Testis (tissue), 3 donors: Measurements from ENCODE around the gene PREB. TPM values are rescaled to one million over a fixed set of nuclear protein-coding genes. Genes with fewer than 3 reads are reported as not detected.

Source experiments
- DNase-seq: peaks from one replicate; pipeline ENCODE4 v3.0.0-alpha.2; 2019
- H3K27ac ChIP-seq, 2 donors: fragments of 200-600 bp; sonication (generic); one replicate each; pipeline ENCODE4 v1.5.1; 2019
- H3K27me3 ChIP-seq: fragments of 200-600 bp; sonication (generic); one replicate; pipeline ENCODE4 v1.5.1; 2019
- H3K36me3 ChIP-seq: fragments of 200-600 bp; sonication (generic); one replicate; pipeline ENCODE4 v1.5.1; 2017; ENCODE audit warnings: low read depth; ENCODE audit errors: missing control alignments
- H3K4me1 ChIP-seq: fragments of 200-600 bp; sonication (generic); one replicate; pipeline ENCODE4 v1.5.1; 2019
- H3K4me3 ChIP-seq, 2 donors: fragments of 200-600 bp; sonication (generic); one replicate each; pipeline ENCODE4 v1.5.1; 2017 to 2019
- H3K9me3 ChIP-seq: fragments of 200-600 bp; sonication (generic); one replicate; pipeline ENCODE4 v1.5.1; 2017
- CTCF ChIP-seq, 3 experiments: fragments of 450-650 bp in 2 of 3; fragments of 200-600 bp in 1 of 3; sonication (generic) in 1 of 3; IDR thresholded peaks; one replicate each; pipeline ENCODE4 v1.5.1; 2016 to 2019; ENCODE audit warnings: antibody characterized with exemption in 3 of 3, mild to moderate bottlenecking in 2 of 3, moderate library complexity in 1 of 3
- POLR2A ChIP-seq: fragments of 450-650 bp; IDR thresholded peaks from one replicate; pipeline ENCODE4 v1.6.1; 2017; ENCODE audit warnings: antibody characterized with exemption, mild to moderate bottlenecking, moderate library complexity
- WGBS, 2 donors: methylation state at CpG; one replicate each; pipeline ENCODE4 v1.1.5; 2018; 5-methylcytosine and 5-hydroxymethylcytosine counted together
- intact Hi-C: fragments of 100-400 bp; cut with DNase I; formaldehyde crosslinking; loops from one replicate; pipeline ENCODE4 v1.15.1; 2023; ENCODE audit warnings: low total_unique reads
- polyA plus RNA-seq: library from polyadenylated mRNA; stranded (reverse); fragments of 350-450 nt; fragmentation: Illumina TruSeq; extraction: RNeasy Lipid Tissue Mini Kit (QIAGEN cat#74804); gene quantifications from one replicate; pipeline ENCODE4 v1.2.3, GENCODE V29; 2014; ENCODE audit warnings: low read depth, low replicate concordance; ENCODE audit not compliant: insufficient read depth
- total RNA-seq, 2 donors: library from RNA; depleted of rRNA; stranded (reverse); fragments of >200 nt; gene quantifications; one replicate each; pipeline ENCODE4 v1.2.3, GENCODE V29; 2016

PREB gene
- total and polyA plus RNA-seq, 3 donors from 2014 or later: 62.4 to 84.0 (median 82.0) TPM

- TF ChIP-seq POLR2A: no peak
- TF ChIP-seq CTCF (IDR thresholded peaks at IDR 0.05): no peak
- Histone ChIP-seq H3K27me3 (no peaks in the 10 kb centered on the region), H3K4me3 (no peak overlapping the region), H3K9me3 (no peaks in the 10 kb centered on the region), H3K4me1 (peaks cover 6% of the 10 kb centered on the region), H3K36me3 (no peaks in the 10 kb centered on the region), H3K27ac (no peak overlapping the region)
- no peak for DNase-seq
- intact Hi-C loops: loop anchor here (10.0 kb wide), 1 partner anchor 131 kb away; the partner anchor contains the start of genes ATRAID, CAD and SLC5A6
- WGBS, 2 donors: 78 to 82% methylated on average over 14 to 20 of the region's 20 CpGs
These were observed 50.8 kb downstream of the PREB start for GRCh38 chr2:27083410-27084296.

GRCh38 chr2:27082773-27083409 is 51.5 kb downstream of the PREB start:
- Histone ChIP-seq H3K36me3 (no peaks in the 10 kb centered on the region), H3K27me3 (no peaks in the 10 kb centered on the region), H3K4me1 (peaks cover 10% of the 10 kb centered on the region), H3K27ac (no peak overlapping the region), H3K4me3 (no peak overlapping the region), H3K9me3 (no peaks in the 10 kb centered on the region)
- intact Hi-C loops: loop anchor here (10.0 kb wide), 1 partner anchor 132 kb away; the partner anchor contains the start of genes ATRAID, CAD and SLC5A6
- 81 to 91% methylated on average over 11 to 23 of the region's 27 CpGs for WGBS, 2 donors
- TF ChIP-seq CTCF (IDR thresholded peaks at IDR 0.05): no peak
- no peak for TF ChIP-seq POLR2A
- no peak for DNase-seq

DNA sequence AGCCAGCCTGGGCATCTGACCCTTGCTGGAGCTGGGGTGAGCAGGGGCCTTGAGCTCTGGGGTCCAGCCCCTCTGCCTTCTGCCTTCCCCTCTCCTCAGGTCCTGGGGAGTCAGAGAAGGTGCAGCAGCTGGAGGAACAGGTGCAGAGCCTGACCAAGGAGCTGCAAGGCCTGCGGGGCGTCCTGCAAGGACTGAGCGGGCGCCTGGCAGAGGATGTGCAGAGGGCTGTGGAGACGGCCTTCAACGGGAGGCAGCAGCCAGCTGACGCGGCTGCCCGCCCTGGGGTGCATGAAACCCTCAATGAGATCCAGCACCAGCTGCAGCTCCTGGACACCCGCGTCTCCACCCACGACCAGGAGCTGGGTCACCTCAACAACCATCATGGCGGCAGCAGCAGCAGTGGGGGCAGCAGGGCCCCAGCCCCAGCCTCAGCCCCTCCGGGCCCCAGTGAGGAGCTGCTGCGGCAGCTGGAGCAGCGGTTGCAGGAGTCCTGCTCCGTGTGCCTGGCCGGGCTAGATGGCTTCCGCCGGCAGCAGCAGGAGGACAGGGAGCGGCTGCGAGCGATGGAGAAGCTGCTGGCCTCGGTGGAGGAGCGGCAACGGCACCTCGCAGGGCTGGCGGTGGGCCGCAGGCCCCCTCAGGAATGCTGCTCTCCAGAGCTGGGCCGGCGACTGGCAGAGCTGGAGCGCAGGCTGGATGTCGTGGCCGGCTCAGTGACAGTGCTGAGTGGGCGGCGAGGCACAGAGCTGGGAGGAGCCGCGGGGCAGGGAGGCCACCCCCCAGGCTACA is 52.3 kb downstream of the PREB start:
- intact Hi-C loops: loop anchor here (10.0 kb wide), 1 partner anchor 133 kb away; the partner anchor contains the start of genes ATRAID, CAD and SLC5A6
- Histone ChIP-seq H3K36me3 (no peaks in the 10 kb centered on the region), H3K4me3 (no peak overlapping the region), H3K9me3 (no peaks in the 10 kb centered on the region), H3K4me1 (peaks cover 13% of the 10 kb centered on the region), H3K27me3 (no peaks in the 10 kb centered on the region), H3K27ac (peak overlapping the region in 1 of 2 donors; percentile 37)
- DNase-seq: no peak
- 82 to 85% methylated on average over 11 to 38 of the region's 38 CpGs for WGBS, 2 donors
- no peak for TF ChIP-seq POLR2A
- no peak for TF ChIP-seq CTCF (IDR thresholded peaks at IDR 0.05)

Other genes with a start within 250 kb of the PREB start
- 10 to 100 TPM; 31.4 to 49.8 TPM for gene MAPRE3, start 164.0 kb downstream of the PREB start, total RNA-seq
- gene MAPRE3, start 164.0 kb downstream of the PREB start, polyA plus RNA-seq: 112 TPM
- 10 to 100 TPM; 64.8 to 73.9 TPM for gene TMEM214, start 101.7 kb downstream of the PREB start, total RNA-seq
- 81.9 TPM for gene TMEM214, start 101.7 kb downstream of the PREB start, polyA plus RNA-seq
- 100 to 1,000 TPM; 227 to 294 TPM for gene AGBL5, start 83.0 kb downstream of the PREB start, total RNA-seq
- 784 TPM for gene AGBL5, start 83.0 kb downstream of the PREB start, polyA plus RNA-seq
- gene OST4, start 63.0 kb downstream of the PREB start, total RNA-seq: 100 to 1,000 TPM; 220 to 262 TPM
- gene OST4, start 63.0 kb downstream of the PREB start, polyA plus RNA-seq: 297 TPM
- gene EMILIN1, start 56.0 kb downstream of the PREB start, total RNA-seq: 10 to 100 TPM; 29.2 to 50.7 TPM
- gene EMILIN1, start 56.0 kb downstream of the PREB start, polyA plus RNA-seq: 35.9 TPM
- 10 to 100 TPM in 1 of 2 donors, 1 to 10 TPM in 1; 5.3 to 13.4 TPM for gene KHK, start 47.9 kb downstream of the PREB start, total RNA-seq
- gene KHK, start 47.9 kb downstream of the PREB start, polyA plus RNA-seq: 11.5 TPM
- 10 to 100 TPM in 1 of 2 donors, 1 to 10 TPM in 1; 6.6 to 11.1 TPM for gene CGREF1, start 15.5 kb downstream of the PREB start, total RNA-seq
- gene CGREF1, start 15.5 kb downstream of the PREB start, polyA plus RNA-seq: 7.4 TPM
- gene ABHD1, start 10.8 kb downstream of the PREB start, total RNA-seq: 10 to 100 TPM; 37.3 to 76.4 TPM
- gene ABHD1, start 10.8 kb downstream of the PREB start, polyA plus RNA-seq: 141 TPM
- gene PRR30, start 4.8 kb upstream of the PREB start, total RNA-seq: 10 to 100 TPM; 12.8 to 55.4 TPM
- 153 TPM for gene PRR30, start 4.8 kb upstream of the PREB start, polyA plus RNA-seq
- 1 to 10 TPM; 5.5 to 6.7 TPM for gene TCF23, start 14.4 kb upstream of the PREB start, total RNA-seq
- 6.6 TPM for gene TCF23, start 14.4 kb upstream of the PREB start, polyA plus RNA-seq
- gene ATRAID, start 77.4 kb upstream of the PREB start, total RNA-seq: 100 to 1,000 TPM; 263 to 295 TPM
- gene ATRAID, start 77.4 kb upstream of the PREB start, polyA plus RNA-seq: 323 TPM
- gene SLC5A6, start 77.6 kb upstream of the PREB start, total RNA-seq: 10 to 100 TPM; 83.4 to 84.0 TPM
- gene SLC5A6, start 77.6 kb upstream of the PREB start, polyA plus RNA-seq: 83.9 TPM
- 10 to 100 TPM; 62.5 to 66.9 TPM for gene CAD, start 82.7 kb upstream of the PREB start, total RNA-seq
- 40.0 TPM for gene CAD, start 82.7 kb upstream of the PREB start, polyA plus RNA-seq
- 100 to 1,000 TPM; 130 to 160 TPM for gene SLC30A3, start 128.4 kb upstream of the PREB start, total RNA-seq
- gene SLC30A3, start 128.4 kb upstream of the PREB start, polyA plus RNA-seq: 111 TPM
- 10 to 100 TPM; 37.4 to 57.9 TPM for gene DNAJC5G, start 140.8 kb upstream of the PREB start, total RNA-seq
- 65.0 TPM for gene DNAJC5G, start 140.8 kb upstream of the PREB start, polyA plus RNA-seq
- 10 to 100 TPM; 38.5 to 46.8 TPM for gene TRIM54, start 147.8 kb upstream of the PREB start, total RNA-seq
- 28.3 TPM for gene TRIM54, start 147.8 kb upstream of the PREB start, polyA plus RNA-seq
- 10 to 100 TPM; 16.2 to 18.8 TPM for gene UCN, start 173.8 kb upstream of the PREB start, total RNA-seq
- 0.75 TPM for gene UCN, start 173.8 kb upstream of the PREB start, polyA plus RNA-seq
- gene MPV17, start 188.5 kb upstream of the PREB start, total RNA-seq: 10 to 100 TPM; 71.2 to 72.3 TPM
- 59.5 TPM for gene MPV17, start 188.5 kb upstream of the PREB start, polyA plus RNA-seq
- gene GTF3C2, start 222.1 kb upstream of the PREB start, total RNA-seq: 10 to 100 TPM; 72.6 to 91.3 TPM
- 55.1 TPM for gene GTF3C2, start 222.1 kb upstream of the PREB start, polyA plus RNA-seq
- 10 to 100 TPM; 59.4 to 67.7 TPM for gene EIF2B4, start 235.7 kb upstream of the PREB start, total RNA-seq
- gene EIF2B4, start 235.7 kb upstream of the PREB start, polyA plus RNA-seq: 111 TPM
- gene SNX17, start 236.0 kb upstream of the PREB start, total RNA-seq: 100 to 1,000 TPM in 1 of 2 donors, 10 to 100 TPM in 1; 79.3 to 104 TPM
- 96.5 TPM for gene SNX17, start 236.0 kb upstream of the PREB start, polyA plus RNA-seq
- gene ZNF513, start 246.1 kb upstream of the PREB start, total RNA-seq: 10 to 100 TPM; 26.7 to 39.4 TPM
- 39.8 TPM for gene ZNF513, start 246.1 kb upstream of the PREB start, polyA plus RNA-seq